GM23338 (cell line): Measurements from ENCODE around the gene MKLN1. TPM values are rescaled to one million over a fixed set of nuclear protein-coding genes. Genes with fewer than 3 reads are reported as not detected.

Experiments
- ATAC-seq: fragments of 200-7000 bp; cut with Tn5 transposase; 3 replicates; pipeline ENCODE4 v1.9.1; 2020
- DNase-seq: peaks from one replicate; pipeline ENCODE4 v3.0.0-alpha.2; 2015; ENCODE audit warnings: low spot score
- H2AFZ ChIP-seq: fragments of 200-600 bp; sonication (generic); 2 replicates; pipeline ENCODE4 v1.8.0; 2016; ENCODE audit warnings: antibody characterized with exemption, mild to moderate bottlenecking, moderate library complexity
- H3F3A ChIP-seq: fragments of 200-600 bp; sonication (generic); replicated peaks from 2 replicates; pipeline ENCODE4 v1.8.0; 2017; ENCODE audit warnings: antibody characterized with exemption, mixed run types, low read depth
- H3K27ac ChIP-seq: fragments of 200-600 bp; sonication (generic); 2 replicates; pipeline ENCODE4 v1.6.1; 2016; ENCODE audit warnings: low read depth
- H3K27me3 ChIP-seq: fragments of 200-600 bp; sonication (generic); 2 replicates; pipeline ENCODE4 v1.8.0; 2016; ENCODE audit warnings: mild to moderate bottlenecking, mixed run types, moderate library complexity; ENCODE audit not compliant: insufficient read depth
- H3K36me3 ChIP-seq: fragments of 200-600 bp; sonication (generic); 2 replicates; pipeline ENCODE4 v1.8.0; 2016; ENCODE audit warnings: mild to moderate bottlenecking; ENCODE audit not compliant: insufficient read depth
- H3K4me1 ChIP-seq: fragments of 200-600 bp; sonication (generic); 2 replicates; pipeline ENCODE4 v1.8.0; 2016; ENCODE audit warnings: mild to moderate bottlenecking, moderate library complexity; ENCODE audit not compliant: insufficient read depth
- H3K4me2 ChIP-seq: fragments of 200-600 bp; sonication (generic); 2 replicates; pipeline ENCODE4 v1.7.1; 2017; ENCODE audit warnings: mixed run types
- H3K4me3 ChIP-seq: fragments of 200-600 bp; sonication (generic); 2 replicates; pipeline ENCODE4 v1.6.1; 2016; ENCODE audit warnings: mixed run types
- H3K79me2 ChIP-seq: fragments of 200-600 bp; sonication (generic); replicated peaks from 2 replicates; pipeline ENCODE4 v1.8.0; 2017; ENCODE audit warnings: mild to moderate bottlenecking; ENCODE audit not compliant: insufficient read depth
- H3K9me2 ChIP-seq: fragments of 200-600 bp; sonication (generic); 2 replicates; pipeline ENCODE4 v1.8.0; 2017; ENCODE audit not compliant: insufficient read depth
- H4K20me1 ChIP-seq: fragments of 200-600 bp; sonication (generic); replicated peaks from 2 replicates; pipeline ENCODE4 v1.8.0; 2017; ENCODE audit warnings: mild to moderate bottlenecking; ENCODE audit not compliant: insufficient read depth
- H3K27ac Mint-ChIP-seq: 2 replicates; pipeline ENCODE4 v1.8.0; 2020; ENCODE audit warnings: inconsistent platforms, mild to moderate bottlenecking, moderate library complexity, mixed read lengths
- H3K27me3 Mint-ChIP-seq: 3 replicates; pipeline ENCODE4 v1.8.0; 2022; ENCODE audit warnings: low read depth, mild to moderate bottlenecking, moderate library complexity, mixed read lengths, inconsistent platforms; ENCODE audit not compliant: insufficient read depth, poor library complexity
- H3K36me3 Mint-ChIP-seq: 3 replicates; pipeline ENCODE4 v1.8.0; 2021; ENCODE audit warnings: low read depth, mild to moderate bottlenecking, inconsistent platforms, moderate library complexity, mixed read lengths
- H3K4me1 Mint-ChIP-seq: 3 replicates; pipeline ENCODE4 v1.8.0; 2020; ENCODE audit warnings: mild to moderate bottlenecking, inconsistent platforms, mixed read lengths
- H3K4me3 Mint-ChIP-seq: 3 replicates; pipeline ENCODE4 v1.8.0; 2021; ENCODE audit warnings: moderate library complexity, mild to moderate bottlenecking, inconsistent platforms, mixed read lengths
- H3K9me3 Mint-ChIP-seq: 3 replicates; pipeline ENCODE4 v1.8.0; 2020; ENCODE audit warnings: moderate library complexity, mild to moderate bottlenecking, inconsistent platforms, mixed read lengths
- CREB1 ChIP-seq: fragments of 250-450 bp; sonication (Bioruptor Pico); IDR thresholded peaks from 2 replicates; pipeline ENCODE4 v1.5.0; 2020; ENCODE audit warnings: low read depth, mild to moderate bottlenecking, moderate library complexity
- CTCF ChIP-seq, 2 experiments: fragments of 200-600 bp in 1 of 2; sonication (generic) in 1 of 2; conservative IDR thresholded peaks; 2 replicates each; pipeline versions ENCODE4 v1.5.1 to v1.6.1; 2016 to 2017; ENCODE audit warnings: antibody characterized with exemption in 2 of 2, low read depth in 2 of 2, mild to moderate bottlenecking in 2 of 2, moderate library complexity in 1 of 2
- ETS1 ChIP-seq: IDR thresholded peaks from 2 replicates; pipeline ENCODE4 v1.6.1; 2016; ENCODE audit warnings: antibody characterized with exemption
- EZH2 ChIP-seq: fragments of 200-600 bp; sonication (generic); IDR thresholded peaks from one replicate; pipeline ENCODE4 v1.8.0; 2017; ENCODE audit warnings: antibody characterized with exemption, mild to moderate bottlenecking, low read depth; ENCODE audit not compliant: unreplicated experiment
- EZH2phosphoT487 ChIP-seq: fragments of 200-600 bp; sonication (generic); IDR thresholded peaks from one replicate; pipeline ENCODE4 v1.8.1; 2018; ENCODE audit warnings: antibody characterized with exemption; ENCODE audit not compliant: unreplicated experiment
- JUNB ChIP-seq: IDR thresholded peaks from one replicate; pipeline ENCODE4 v1.6.1; 2016; ENCODE audit warnings: antibody characterized with exemption; ENCODE audit not compliant: unreplicated experiment
- NANOG ChIP-seq: IDR thresholded peaks from 2 replicates; pipeline ENCODE4 v1.6.1; 2016; ENCODE audit warnings: antibody characterized with exemption, borderline replicate concordance
- POLR2AphosphoS5 ChIP-seq: IDR thresholded peaks from 2 replicates; pipeline ENCODE4 v1.6.1; 2016; ENCODE audit warnings: antibody characterized with exemption, low read depth
- REST ChIP-seq: IDR thresholded peaks from one replicate; pipeline ENCODE4 v1.6.1; 2018; ENCODE audit warnings: antibody characterized with exemption; ENCODE audit not compliant: unreplicated experiment
- STAT1 ChIP-seq: IDR thresholded peaks from one replicate; pipeline ENCODE4 v1.6.1; 2016; ENCODE audit warnings: antibody characterized with exemption; ENCODE audit not compliant: unreplicated experiment
- ZNF114 ChIP-seq: fragments of 250-450 bp; sonication (Bioruptor Pico); IDR thresholded peaks from 2 replicates; pipeline ENCODE4 v1.5.0; 2020; ENCODE audit warnings: mild to moderate bottlenecking, moderate library complexity
- ZNF331 ChIP-seq: fragments of 250-450 bp; sonication (Bioruptor Pico); IDR thresholded peaks from 2 replicates; pipeline ENCODE4 v1.5.0; 2020; ENCODE audit warnings: low read depth, mild to moderate bottlenecking, moderate library complexity
- polyA plus RNA-seq: library from polyadenylated mRNA; unstranded; fragments of >200 nt; fragmentation: Nextera tagmentation; extraction: Ambion mirVana; gene quantifications from 2 replicates; pipeline ENCODE4 v1.2.1, GENCODE V29; 2016
- total RNA-seq: library from RNA; depleted of rRNA; stranded (reverse); fragments of >200 nt; shearing (Covaris generic); gene quantifications from 2 replicates; pipeline ENCODE4 v1.2.3, GENCODE V29; 2014

MKLN1 gene
- total and polyA plus RNA-seq, 2 experiments from 2014 or later: 25.3 to 46.5 TPM

GRCh38 chr7:131476740-131477139 is 149.1 kb downstream of the MKLN1 start:
- H3K4me3 Mint-ChIP-seq: no peak overlapping the region
- no peak for ATAC-seq
- TF ChIP-seq REST (no peak), CREB1 (no peak), EZH2 (no peak)
- no peak overlapping the region for H3K4me3 ChIP-seq
- H4K20me1 ChIP-seq: no peaks in the 10 kb centered on the region
- no peak overlapping the region for H3K4me2 ChIP-seq
- H3K27me3 Mint-ChIP-seq: peaks cover 1% of the 10 kb centered on the region
- peaks cover 25% of the 10 kb centered on the region; the same call in 2 of the 3 replicates for H3K36me3 Mint-ChIP-seq
- H3K9me3 Mint-ChIP-seq: no peaks in the 10 kb centered on the region; the same call in 2 of the 3 replicates
- H3K4me1 ChIP-seq: no peaks in the 10 kb centered on the region
- no peaks in the 10 kb centered on the region for H3F3A ChIP-seq
- no peaks in the 10 kb centered on the region for H3K79me2 ChIP-seq
- H3K27me3 ChIP-seq: no peaks in the 10 kb centered on the region
- no peaks in the 10 kb centered on the region for H3K9me2 ChIP-seq
- H3K36me3 ChIP-seq: no peaks in the 10 kb centered on the region
- no peak overlapping the region for H2AFZ ChIP-seq
- DNase-seq: no peak
- H3K27ac ChIP-seq: no peak overlapping the region
- H3K27ac Mint-ChIP-seq: peak overlapping the region; percentile 32; the same call in 1 of the 2 replicates
- peaks cover 8% of the 10 kb centered on the region; the same call in 1 of the 3 replicates for H3K4me1 Mint-ChIP-seq

- no peak overlapping the region for H2AFZ ChIP-seq
- Mint-ChIP-seq H3K27me3 (no peaks in the 10 kb centered on the region), H3K27ac (no peak overlapping the region), H3K36me3 (0 out of 3 replicates have a peak, but pooled peaks cover 5% of the 10 kb centered on the region), H3K9me3 (no peaks in the 10 kb centered on the region), H3K4me1 (peaks cover 8% of the 10 kb centered on the region; the same call in 1 of the 3 replicates), H3K4me3 (no peak overlapping the region)
- no peaks in the 10 kb centered on the region for H3K9me2 ChIP-seq
- H3F3A ChIP-seq: no peaks in the 10 kb centered on the region; the same call in 1 of the 2 replicates
- no peaks in the 10 kb centered on the region for H3K4me1 ChIP-seq
- H3K4me3 ChIP-seq: no peak overlapping the region
- no peaks in the 10 kb centered on the region for H4K20me1 ChIP-seq
- no peaks in the 10 kb centered on the region for H3K79me2 ChIP-seq
- ATAC-seq: peak; percentile 38; the same call in 2 of the 3 replicates
- DNase-seq: no peak
- H3K36me3 ChIP-seq: no peaks in the 10 kb centered on the region
- no peak overlapping the region for H3K4me2 ChIP-seq
- no peaks in the 10 kb centered on the region for H3K27me3 ChIP-seq
- peak overlapping the region; percentile 15; the same call in 1 of the 2 replicates for H3K27ac ChIP-seq
- no peak for TF ChIP-seq CREB1
- no peak for TF ChIP-seq CTCF (conservative IDR thresholded peaks at IDR 0.05; ENCODE audit: low read depth in 2 of 2)
- no peak for TF ChIP-seq POLR2AphosphoS5
- TF ChIP-seq NANOG: no peak
- TF ChIP-seq ZNF114: no peak
- no peak for TF ChIP-seq JUNB
- no peak for TF ChIP-seq ZNF331
- TF ChIP-seq ETS1: no peak
- no peak for TF ChIP-seq EZH2phosphoT487
- no peak for TF ChIP-seq STAT1
- no peak for TF ChIP-seq EZH2
- TF ChIP-seq REST: no peak
These were observed 153.0 kb downstream of the MKLN1 start for GRCh38 chr7:131480384-131481315.
